Kidney (tissue), 14 donors: ENCODE data around the gene IZUMO4. TPM values are rescaled to one million over a fixed set of nuclear protein-coding genes. Genes with fewer than 3 reads are reported as not detected.
A peak's percentile ranks its signal among the peaks of the same experiment; 100 is the strongest.

Experiments
- DNase-seq, 5 donors: peaks; one replicate each; pipeline ENCODE4 v3.0.0-alpha.2; 2013 to 2020
- FAIRE-seq: peaks from 2 replicates; lab custom pipeline; 2012; peaks lifted over from hg19 to GRCh38; lab: Jason Lieb, UNC
- H3K27ac ChIP-seq, 2 donors: one replicate each; pipeline ENCODE4 v1.7.0; 2013; ENCODE audit warnings: low read depth in 2 of 2, low read length in 2 of 2, inconsistent platforms in 1 of 2
- H3K27me3 ChIP-seq: one replicate; pipeline ENCODE4 v1.7.1; 2013; ENCODE audit warnings: low read length, inconsistent platforms; ENCODE audit not compliant: control insufficient read depth, insufficient read depth
- H3K36me3 ChIP-seq, 3 donors: one replicate each; pipeline versions ENCODE4 v1.7.0 to v1.7.1; 2013; ENCODE audit warnings: low read length in 3 of 3, control low read depth in 1 of 3, inconsistent platforms in 1 of 3; ENCODE audit not compliant: insufficient read depth in 3 of 3, control insufficient read depth in 2 of 3
- H3K4me1 ChIP-seq, 3 donors: one replicate each; pipeline versions ENCODE4 v1.7.0 to v1.7.1; 2013; ENCODE audit warnings: low read length in 3 of 3, inconsistent platforms in 1 of 3, low read depth in 1 of 3; ENCODE audit not compliant: control insufficient read depth in 2 of 3, insufficient read depth in 2 of 3
- H3K4me3 ChIP-seq, 3 donors: one replicate each; pipeline versions ENCODE4 v1.7.0 to v1.8.1; 2013; ENCODE audit warnings: low read length in 3 of 3, control low read depth in 1 of 3, inconsistent platforms in 1 of 3
- H3K9ac ChIP-seq, 3 donors: one replicate each; pipeline versions ENCODE4 v1.7.0 to v1.7.1; 2013; ENCODE audit warnings: low read length in 3 of 3, control low read depth in 1 of 3, inconsistent platforms in 1 of 3
- H3K9me3 ChIP-seq, 3 donors: one replicate each; pipeline versions ENCODE4 v1.7.0 to v1.7.1; 2013; ENCODE audit warnings: low read length in 3 of 3, control low read depth in 1 of 3, inconsistent platforms in 1 of 3; ENCODE audit not compliant: control insufficient read depth in 2 of 3, insufficient read depth in 1 of 3
- intact Hi-C: fragments of 100-400 bp; cut with DNase I; formaldehyde crosslinking; loops from one replicate; pipeline ENCODE4 v1.11.1; 2022
- polyA plus RNA-seq: library from polyadenylated mRNA; stranded (reverse); fragments of 350-450 nt; fragmentation: Illumina TruSeq; extraction: RNeasy Lipid Tissue Mini Kit (QIAGEN cat#74804); gene quantifications from one replicate; pipeline ENCODE4 v1.2.3, GENCODE V29; 2014; ENCODE audit warnings: low read depth, low replicate concordance; ENCODE audit not compliant: insufficient read depth
- total RNA-seq: library from RNA; stranded (reverse); fragmentation: NEBNext Ultra II Directional; extraction: Animal tissue kit (Norgen Biotek cat#: 25700); gene quantifications from one replicate; pipeline ENCODE4 v1.2.1, GENCODE V29; 2021
- TF ChIP-seq, protein P1 (sequence below): IDR thresholded peaks from 3 replicates; pipeline ENCODE4 v1.5.1; 2012; ENCODE audit warnings: mild to moderate bottlenecking, moderate library complexity, borderline replicate concordance; ENCODE audit not compliant: insufficient read depth; ENCODE audit errors: extremely low read depth
- donor health status: control.
- donor health status: control.
- donor health status: control.
- donor health status: control.
- donor health status: control.
- donor health status: DM: yes; HTN: yes; CAD: no.
- donor health status: Normal renal cell carcinoma (clear cell type).

Gene IZUMO4
- total and polyA plus RNA-seq, 2 donors from 2014 or later, result 4.3 to 8.9 TPM

DNA sequence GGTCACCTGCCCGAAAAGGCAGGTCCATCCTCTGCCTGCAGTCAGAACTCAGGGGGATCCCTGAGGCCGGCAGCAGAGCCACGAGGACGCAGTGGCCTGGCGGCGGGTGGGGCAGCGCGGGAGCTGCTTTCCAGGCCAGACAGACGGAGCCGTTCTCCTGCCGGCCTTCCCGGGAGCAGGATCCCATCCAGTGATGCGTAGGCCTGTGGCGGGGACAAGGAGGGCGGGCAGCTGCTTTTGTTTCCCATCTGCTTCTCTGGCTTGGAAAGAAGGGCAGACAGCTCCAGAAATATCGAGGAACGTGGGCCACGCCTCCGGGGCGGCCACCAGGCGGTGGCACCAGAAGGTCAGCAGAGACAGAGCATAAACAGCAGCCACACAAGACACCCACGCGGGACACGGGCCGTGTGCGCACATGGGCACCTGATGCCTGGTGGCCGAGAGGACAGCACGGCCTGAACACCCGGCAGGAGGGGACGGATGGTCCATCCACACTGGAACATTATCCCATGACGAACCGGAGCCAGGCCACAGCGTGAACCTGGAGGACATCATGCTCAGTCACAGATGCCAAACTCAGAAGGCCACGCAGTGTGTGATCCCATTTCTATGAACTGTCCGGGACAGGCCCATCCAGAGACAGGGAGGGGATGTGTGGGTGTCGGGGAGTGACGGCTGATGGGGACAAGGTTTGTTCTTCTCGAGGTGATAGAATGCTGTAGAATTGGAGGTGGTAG is 31.8 kb upstream of the IZUMO4 start:
- peak overlapping the region in 2 of 3 donors; percentile 21 to 65 for H3K9ac ChIP-seq
- DNase-seq, result peak in 3 of 5 donors; percentile 40 to 76 (median 56)
- FAIRE-seq, result no peak
- TF ChIP-seq, protein P1, sequence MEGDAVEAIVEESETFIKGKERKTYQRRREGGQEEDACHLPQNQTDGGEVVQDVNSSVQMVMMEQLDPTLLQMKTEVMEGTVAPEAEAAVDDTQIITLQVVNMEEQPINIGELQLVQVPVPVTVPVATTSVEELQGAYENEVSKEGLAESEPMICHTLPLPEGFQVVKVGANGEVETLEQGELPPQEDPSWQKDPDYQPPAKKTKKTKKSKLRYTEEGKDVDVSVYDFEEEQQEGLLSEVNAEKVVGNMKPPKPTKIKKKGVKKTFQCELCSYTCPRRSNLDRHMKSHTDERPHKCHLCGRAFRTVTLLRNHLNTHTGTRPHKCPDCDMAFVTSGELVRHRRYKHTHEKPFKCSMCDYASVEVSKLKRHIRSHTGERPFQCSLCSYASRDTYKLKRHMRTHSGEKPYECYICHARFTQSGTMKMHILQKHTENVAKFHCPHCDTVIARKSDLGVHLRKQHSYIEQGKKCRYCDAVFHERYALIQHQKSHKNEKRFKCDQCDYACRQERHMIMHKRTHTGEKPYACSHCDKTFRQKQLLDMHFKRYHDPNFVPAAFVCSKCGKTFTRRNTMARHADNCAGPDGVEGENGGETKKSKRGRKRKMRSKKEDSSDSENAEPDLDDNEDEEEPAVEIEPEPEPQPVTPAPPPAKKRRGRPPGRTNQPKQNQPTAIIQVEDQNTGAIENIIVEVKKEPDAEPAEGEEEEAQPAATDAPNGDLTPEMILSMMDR, result no peak
- peak overlapping the region; percentile 63 to 83 for H3K27ac ChIP-seq
- H3K36me3 ChIP-seq, result no peaks in the 10 kb centered on the region
- intact Hi-C loops, result no loop called here
- H3K4me1 ChIP-seq, result peaks cover 0 to 21% (median 10%) of the 10 kb centered on the region in 3 donors
- H3K4me3 ChIP-seq, result no peak overlapping the region
- H3K27me3 ChIP-seq, result no peaks in the 10 kb centered on the region
- H3K9me3 ChIP-seq, result no peaks in the 10 kb centered on the region

DNA sequence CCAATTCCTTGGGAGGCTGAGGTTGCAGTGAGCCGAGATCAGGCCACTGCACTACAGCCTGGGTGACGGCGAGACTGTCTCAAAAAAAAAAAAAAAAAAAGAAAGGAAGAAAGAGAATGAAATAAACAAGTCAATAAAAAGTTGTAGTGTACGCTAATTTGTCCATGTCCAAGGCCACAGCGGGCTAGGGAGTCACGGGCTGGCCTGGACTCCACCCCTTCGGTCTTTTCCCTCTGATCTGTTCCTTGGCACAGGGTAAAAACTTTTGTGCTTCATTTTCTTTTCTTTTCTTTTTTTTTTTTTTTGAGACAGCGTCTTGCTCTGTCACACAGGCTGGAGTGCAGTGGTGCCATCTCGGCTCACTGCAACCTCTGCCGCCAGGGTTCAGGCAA is 26.3 kb upstream of the IZUMO4 start:
- Histone ChIP-seq H3K4me3 (no peak overlapping the region), H3K27me3 (no peaks in the 10 kb centered on the region), H3K9me3 (no peaks in the 10 kb centered on the region), H3K36me3 (peaks cover 0 to 4% (median 3%) of the 10 kb centered on the region in 3 donors), H3K27ac (no peak overlapping the region), H3K4me1 (no peaks in the 10 kb centered on the region), H3K9ac (no peak overlapping the region)
- intact Hi-C loops, result loop anchor here (5.0 kb wide), 1 partner anchor 48 kb away; no protein-coding TSS in a partner anchor
- TF ChIP-seq, protein P1, result no peak
- DNase-seq, result no peak
- FAIRE-seq, result no peak

DNA sequence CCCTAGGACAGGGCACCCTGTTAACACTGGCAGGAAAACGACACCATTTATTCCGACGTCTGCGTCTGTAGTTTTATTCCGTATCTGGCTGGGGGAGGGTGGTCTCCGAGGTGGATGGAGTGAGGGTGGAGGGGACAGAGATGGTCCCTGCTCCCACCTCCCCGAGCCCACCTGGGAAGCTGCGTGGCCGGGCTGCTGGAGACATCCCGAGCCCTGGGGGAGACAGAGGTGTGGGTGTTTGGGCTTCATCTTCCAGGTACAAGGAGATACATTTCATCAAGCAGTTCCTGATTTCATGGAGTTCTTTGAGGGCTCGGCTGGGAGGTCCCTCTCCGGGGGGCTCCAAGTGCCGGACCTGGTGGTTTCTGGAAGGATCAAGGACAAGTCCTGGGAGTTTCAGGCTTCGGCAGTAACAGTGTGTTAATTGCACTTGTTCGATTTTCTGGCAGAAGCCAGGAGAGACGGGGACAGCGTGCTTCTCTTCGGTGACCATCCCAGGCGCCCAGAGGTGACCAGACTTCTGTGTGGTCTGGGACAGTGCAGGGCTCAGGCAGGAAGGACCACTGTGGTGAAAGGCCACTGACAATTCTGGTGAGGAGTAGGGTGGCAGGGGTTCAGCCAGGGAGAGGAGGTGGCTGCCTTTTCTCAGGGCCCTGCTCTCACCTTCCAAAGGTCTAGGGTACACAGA is 25.6 kb upstream of the IZUMO4 start:
- intact Hi-C loops, result loop anchor here (5.0 kb wide), 1 partner anchor 49 kb away; no protein-coding TSS in a partner anchor
- no peak for FAIRE-seq
- no peak overlapping the region for H3K9ac ChIP-seq
- no peaks in the 10 kb centered on the region for H3K9me3 ChIP-seq
- H3K27ac ChIP-seq, result no peak overlapping the region
- H3K27me3 ChIP-seq, result no peaks in the 10 kb centered on the region
- TF ChIP-seq, protein P1, result no peak
- peaks cover 0 to 7% (median 3%) of the 10 kb centered on the region in 3 donors for H3K36me3 ChIP-seq
- H3K4me3 ChIP-seq, result no peak overlapping the region
- no peaks in the 10 kb centered on the region for H3K4me1 ChIP-seq
- DNase-seq, result peak in 1 of 5 donors; percentile 69
